ENCODE results near the gene FAM50A. TPM values are rescaled to one million over a fixed set of nuclear protein-coding genes. Genes with fewer than 3 reads are reported as not detected.

The FAM50A gene
- total and polyA plus RNA-seq, 2 donors (not counting 1 experiment from before 2014, with no cell fraction given), result 80.1 to 117 TPM

DNA sequence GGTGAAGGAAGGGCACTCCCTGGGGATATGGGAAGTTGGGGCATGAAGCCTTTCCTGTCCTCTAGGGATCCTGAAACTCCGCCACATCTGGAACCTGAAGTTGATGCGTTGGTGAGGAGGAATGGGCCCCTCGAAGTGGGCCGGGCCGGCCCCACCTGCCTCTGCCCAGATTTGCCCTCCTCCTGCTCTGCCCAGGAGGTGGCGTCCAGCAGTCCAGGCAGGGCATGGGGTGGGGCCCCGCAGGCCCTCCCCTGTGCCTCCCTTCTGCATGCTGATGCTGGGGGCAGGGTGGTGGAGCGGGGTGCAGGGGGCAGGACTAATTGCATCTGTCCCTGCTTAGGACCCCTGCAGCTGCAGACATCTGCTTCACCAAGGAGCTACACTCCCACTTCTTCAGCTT, 30.8 kb upstream of the FAM50A start:
- no peaks in the 10 kb centered on the region for H3K79me2 ChIP-seq (ENCODE audit: control insufficient read depth, insufficient read depth, low read length)
- H3K27ac ChIP-seq (ENCODE audit: insufficient read depth, low read length), result no peak overlapping the region
- no peaks in the 10 kb centered on the region for H4K20me1 ChIP-seq (ENCODE audit: control insufficient read depth, extremely low read depth, insufficient read depth, low read length)
- H3K9ac ChIP-seq (ENCODE audit: insufficient read depth, low read length), result no peak overlapping the region
- no peak overlapping the region for H3K4me2 ChIP-seq (ENCODE audit: extremely low read depth, insufficient read depth, low read length)
- no peak for DNase-seq (ENCODE audit: low read depth in 2 of 2)
- H3K4me1 ChIP-seq (ENCODE audit: control insufficient read depth, extremely low read depth, insufficient read depth, low read length), result peaks cover 2% of the 10 kb centered on the region
- no peak overlapping the region for H3K4me3 ChIP-seq (replicated peaks in 1 of 4; ENCODE audit: control extremely low read depth in 1 of 4, insufficient read depth in 1 of 4, low read depth in 3 of 4, low read length in 4 of 4)
- no peaks in the 10 kb centered on the region for H3K27me3 ChIP-seq (ENCODE audit: control insufficient read depth, insufficient read depth, low read length)
- no peaks in the 10 kb centered on the region for H3K36me3 ChIP-seq (ENCODE audit: control insufficient read depth, insufficient read depth, low read length)
- H2AFZ ChIP-seq (ENCODE audit: low read length), result no peak overlapping the region
- TF ChIP-seq CTCF (conservative IDR thresholded peaks at IDR 0.05 in 1 of 2, IDR thresholded peaks at IDR 0.05 in 1 of 2; ENCODE audit: low read depth in 1 of 2, low read length in 2 of 2) (no peak), EZH2 (IDR thresholded peaks at IDR 0.05; ENCODE audit: low read length, missing control alignments) (no peak)
- H3K9me3 ChIP-seq (ENCODE audit: control insufficient read depth, insufficient read depth, low read depth, low read length), result no peaks in the 10 kb centered on the region

DNA sequence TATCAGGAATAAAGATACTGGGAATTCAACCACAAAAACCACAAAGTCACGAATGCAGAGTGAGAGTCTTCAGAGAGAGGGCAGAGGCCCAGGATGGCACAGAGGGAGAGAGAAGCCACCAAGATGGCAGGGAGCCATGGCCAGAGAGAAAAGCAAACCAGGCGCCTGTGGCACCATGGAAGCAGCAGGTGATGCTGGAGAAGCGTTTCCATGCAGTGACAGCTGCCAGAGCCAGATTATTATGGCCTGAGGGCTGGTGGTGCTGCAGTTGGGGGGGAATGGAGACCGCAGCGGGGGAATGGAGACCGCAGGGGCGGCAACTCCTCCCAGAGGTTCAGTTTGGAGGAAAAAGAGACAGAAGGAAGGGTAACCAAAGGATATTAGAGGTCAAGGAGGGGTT, 26.8 kb upstream of the FAM50A start:
- DNase-seq (ENCODE audit: low read depth in 2 of 2), result no peak
- no peaks in the 10 kb centered on the region for H4K20me1 ChIP-seq (ENCODE audit: control insufficient read depth, extremely low read depth, insufficient read depth, low read length)
- TF ChIP-seq CTCF (conservative IDR thresholded peaks at IDR 0.05 in 1 of 2, IDR thresholded peaks at IDR 0.05 in 1 of 2; ENCODE audit: low read depth in 1 of 2, low read length in 2 of 2) (no peak), EZH2 (IDR thresholded peaks at IDR 0.05; ENCODE audit: low read length, missing control alignments) (no peak)

GRCh38 chrX:154419189-154419588, 24.8 kb upstream of the FAM50A start:
- H3K36me3 ChIP-seq (ENCODE audit: control insufficient read depth, insufficient read depth, low read length), result peaks cover 2% of the 10 kb centered on the region
- H2AFZ ChIP-seq (ENCODE audit: low read length), result no peak overlapping the region
- no peak overlapping the region for H3K27ac ChIP-seq (ENCODE audit: insufficient read depth, low read length)
- H3K4me1 ChIP-seq (ENCODE audit: control insufficient read depth, extremely low read depth, insufficient read depth, low read length), result no peaks in the 10 kb centered on the region
- H3K9me3 ChIP-seq (ENCODE audit: control insufficient read depth, insufficient read depth, low read depth, low read length), result no peaks in the 10 kb centered on the region
- H3K4me3 ChIP-seq (replicated peaks in 1 of 4; ENCODE audit: control extremely low read depth in 1 of 4, insufficient read depth in 1 of 4, low read depth in 3 of 4, low read length in 4 of 4), result no peak overlapping the region
- no peaks in the 10 kb centered on the region for H4K20me1 ChIP-seq (ENCODE audit: control insufficient read depth, extremely low read depth, insufficient read depth, low read length)
- no peak overlapping the region for H3K4me2 ChIP-seq (ENCODE audit: extremely low read depth, insufficient read depth, low read length)
- no peaks in the 10 kb centered on the region for H3K79me2 ChIP-seq (ENCODE audit: control insufficient read depth, insufficient read depth, low read length)
- no peak for DNase-seq (ENCODE audit: low read depth in 2 of 2)
- TF ChIP-seq CTCF (conservative IDR thresholded peaks at IDR 0.05 in 1 of 2, IDR thresholded peaks at IDR 0.05 in 1 of 2; ENCODE audit: low read depth in 1 of 2, low read length in 2 of 2), result no peak
- no peak for TF ChIP-seq EZH2 (IDR thresholded peaks at IDR 0.05; ENCODE audit: low read length, missing control alignments)
- no peak overlapping the region for H3K9ac ChIP-seq (ENCODE audit: insufficient read depth, low read length)
- no peaks in the 10 kb centered on the region for H3K27me3 ChIP-seq (ENCODE audit: control insufficient read depth, insufficient read depth, low read length)

More for the DNA sequence above, 26.8 kb upstream of the FAM50A start:
- H3K9ac ChIP-seq (ENCODE audit: insufficient read depth, low read length), result no peak overlapping the region
- no peak overlapping the region for H3K4me3 ChIP-seq (replicated peaks in 1 of 4; ENCODE audit: control extremely low read depth in 1 of 4, insufficient read depth in 1 of 4, low read depth in 3 of 4, low read length in 4 of 4)
- no peaks in the 10 kb centered on the region for H3K79me2 ChIP-seq (ENCODE audit: control insufficient read depth, insufficient read depth, low read length)
- no peak overlapping the region for H2AFZ ChIP-seq (ENCODE audit: low read length)
- no peak overlapping the region for H3K27ac ChIP-seq (ENCODE audit: insufficient read depth, low read length)
- H3K36me3 ChIP-seq (ENCODE audit: control insufficient read depth, insufficient read depth, low read length), result peaks cover 2% of the 10 kb centered on the region
- H3K4me2 ChIP-seq (ENCODE audit: extremely low read depth, insufficient read depth, low read length), result no peak overlapping the region
- H3K4me1 ChIP-seq (ENCODE audit: control insufficient read depth, extremely low read depth, insufficient read depth, low read length), result peaks cover 2% of the 10 kb centered on the region
- no peaks in the 10 kb centered on the region for H3K27me3 ChIP-seq (ENCODE audit: control insufficient read depth, insufficient read depth, low read length)
- H3K9me3 ChIP-seq (ENCODE audit: control insufficient read depth, insufficient read depth, low read depth, low read length), result no peaks in the 10 kb centered on the region

All from fibroblast of lung (primary cell).